Kidney epithelial cell (primary cell): Measurements from ENCODE around the gene PKP4. TPM values are rescaled to one million over a fixed set of nuclear protein-coding genes. Genes with fewer than 3 reads are reported as not detected.

Source experiments
- DNase-seq: peaks from one replicate; pipeline ENCODE4 v3.0.0-alpha.2; 2010; ENCODE audit warnings: low read depth
- H3K27me3 ChIP-seq: 2 replicates; pipeline ENCODE4 v1.6.0; 2011; ENCODE audit warnings: low read length; ENCODE audit not compliant: control insufficient read depth, insufficient read depth
- H3K36me3 ChIP-seq: 2 replicates; pipeline ENCODE4 v1.5.1; 2011; ENCODE audit warnings: low read length; ENCODE audit not compliant: control insufficient read depth, insufficient read depth
- H3K4me3 ChIP-seq: 2 replicates; pipeline ENCODE4 v1.5.1; 2011; ENCODE audit warnings: low read depth, mild to moderate bottlenecking, control low read depth, low read length
- total RNA-seq: library from RNA; depleted of rRNA; stranded (reverse); fragments of >200 nt; gene quantifications from 2 replicates; pipeline ENCODE4 v1.2.3, GENCODE V29; 2015
- TF ChIP-seq, protein P1 (sequence below): IDR thresholded peaks from 2 replicates; pipeline ENCODE4 v1.5.1; 2011; ENCODE audit warnings: mild to moderate bottlenecking, moderate library complexity, low read length, control low read depth, inconsistent platforms; ENCODE audit not compliant: insufficient read depth, poor library complexity, severe bottlenecking

The PKP4 gene
- total RNA-seq, 1 donor from 2014 or later, result 29.4 TPM

DNA sequence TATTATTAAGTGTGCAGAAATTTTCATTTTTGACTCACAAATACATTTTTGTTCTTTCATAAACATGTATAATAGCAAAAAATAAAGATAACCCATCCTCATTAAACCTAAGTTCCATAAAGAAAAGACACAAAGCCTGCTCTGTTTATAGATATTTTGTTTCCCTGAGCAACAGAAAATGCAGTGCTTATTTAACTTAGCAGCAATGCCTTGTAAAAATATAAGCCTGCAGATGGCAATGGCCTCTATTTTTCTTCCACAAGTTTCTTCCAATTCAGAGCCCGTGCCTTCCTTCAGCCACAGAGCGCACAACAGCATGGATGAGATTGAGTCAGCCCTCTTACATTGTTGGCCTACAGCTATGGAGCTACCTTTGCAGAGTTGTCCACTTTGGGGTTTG lies 43.6 kb downstream of the PKP4 start:
- H3K36me3 ChIP-seq, result no peaks in the 10 kb centered on the region
- TF ChIP-seq, protein P1, sequence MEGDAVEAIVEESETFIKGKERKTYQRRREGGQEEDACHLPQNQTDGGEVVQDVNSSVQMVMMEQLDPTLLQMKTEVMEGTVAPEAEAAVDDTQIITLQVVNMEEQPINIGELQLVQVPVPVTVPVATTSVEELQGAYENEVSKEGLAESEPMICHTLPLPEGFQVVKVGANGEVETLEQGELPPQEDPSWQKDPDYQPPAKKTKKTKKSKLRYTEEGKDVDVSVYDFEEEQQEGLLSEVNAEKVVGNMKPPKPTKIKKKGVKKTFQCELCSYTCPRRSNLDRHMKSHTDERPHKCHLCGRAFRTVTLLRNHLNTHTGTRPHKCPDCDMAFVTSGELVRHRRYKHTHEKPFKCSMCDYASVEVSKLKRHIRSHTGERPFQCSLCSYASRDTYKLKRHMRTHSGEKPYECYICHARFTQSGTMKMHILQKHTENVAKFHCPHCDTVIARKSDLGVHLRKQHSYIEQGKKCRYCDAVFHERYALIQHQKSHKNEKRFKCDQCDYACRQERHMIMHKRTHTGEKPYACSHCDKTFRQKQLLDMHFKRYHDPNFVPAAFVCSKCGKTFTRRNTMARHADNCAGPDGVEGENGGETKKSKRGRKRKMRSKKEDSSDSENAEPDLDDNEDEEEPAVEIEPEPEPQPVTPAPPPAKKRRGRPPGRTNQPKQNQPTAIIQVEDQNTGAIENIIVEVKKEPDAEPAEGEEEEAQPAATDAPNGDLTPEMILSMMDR, result no peak
- no peak overlapping the region for H3K4me3 ChIP-seq
- DNase-seq, result no peak
- H3K27me3 ChIP-seq, result no peaks in the 10 kb centered on the region

DNA sequence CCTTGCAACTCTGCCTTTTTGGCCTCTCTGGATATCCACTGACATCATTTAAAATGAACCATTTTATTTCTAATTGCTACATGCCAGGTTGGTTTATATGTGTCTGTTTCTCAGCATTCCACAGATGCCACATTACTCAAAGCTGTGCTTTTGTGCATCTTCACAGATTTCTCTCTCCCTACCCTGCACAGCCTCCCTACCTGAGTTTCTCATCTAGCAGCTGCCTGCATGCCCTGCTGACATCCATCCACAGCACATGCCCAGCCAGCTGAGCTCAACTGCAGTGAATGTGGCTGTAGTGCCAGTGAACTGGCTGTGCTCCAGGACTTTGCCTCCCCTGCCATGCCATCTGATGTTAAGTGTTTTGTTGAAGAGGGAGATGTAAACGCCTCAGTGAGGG lies 44.5 kb downstream of the PKP4 start:
- no peak for DNase-seq
- TF ChIP-seq, protein P1, result no peak
- no peaks in the 10 kb centered on the region for H3K27me3 ChIP-seq
- no peak overlapping the region for H3K4me3 ChIP-seq
- no peaks in the 10 kb centered on the region for H3K36me3 ChIP-seq

DNA sequence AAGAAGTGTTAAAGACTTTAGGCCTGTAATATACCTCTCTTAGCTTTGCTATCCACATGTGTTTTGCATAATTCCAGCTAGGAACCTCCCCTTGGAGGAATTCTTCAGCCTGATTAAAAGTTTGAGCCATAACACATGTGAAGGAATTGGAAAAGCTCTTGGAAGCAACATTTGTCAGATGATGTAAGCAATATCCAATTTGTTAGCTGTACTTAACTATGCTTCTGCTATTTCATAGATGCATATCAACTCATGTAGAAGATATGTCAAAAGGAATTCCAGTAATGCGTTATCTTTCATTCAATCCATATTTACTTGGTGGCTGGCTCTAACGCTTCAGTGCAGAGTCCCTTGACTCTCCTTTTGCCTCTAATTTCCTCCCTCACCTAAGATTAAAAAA lies 46.2 kb downstream of the PKP4 start:
- Histone ChIP-seq H3K36me3 (no peaks in the 10 kb centered on the region), H3K4me3 (no peak overlapping the region), H3K27me3 (no peaks in the 10 kb centered on the region)
- no peak for DNase-seq
- TF ChIP-seq, protein P1, result no peak

DNA sequence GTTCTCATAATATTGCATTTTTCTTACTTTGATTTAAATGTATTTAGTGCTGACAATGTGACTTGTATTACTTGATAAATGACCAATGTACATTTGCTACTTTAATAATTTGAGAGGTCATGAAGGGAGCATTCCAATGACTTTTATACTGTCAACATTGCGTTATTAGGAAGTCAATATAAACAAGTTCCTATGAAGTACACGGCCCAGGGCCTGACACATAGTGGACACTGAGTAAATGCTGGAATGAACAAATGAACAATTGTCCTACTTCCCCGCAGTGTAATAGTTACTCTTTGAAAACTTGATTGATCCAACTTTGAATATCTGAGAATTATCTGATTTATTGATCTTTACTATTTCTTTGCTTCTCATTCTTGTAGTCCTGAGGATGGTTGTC lies 47.3 kb downstream of the PKP4 start:
- Histone ChIP-seq H3K27me3 (no peaks in the 10 kb centered on the region), H3K4me3 (no peak overlapping the region), H3K36me3 (no peaks in the 10 kb centered on the region)
- no peak for DNase-seq
- TF ChIP-seq, protein P1, result no peak

DNA sequence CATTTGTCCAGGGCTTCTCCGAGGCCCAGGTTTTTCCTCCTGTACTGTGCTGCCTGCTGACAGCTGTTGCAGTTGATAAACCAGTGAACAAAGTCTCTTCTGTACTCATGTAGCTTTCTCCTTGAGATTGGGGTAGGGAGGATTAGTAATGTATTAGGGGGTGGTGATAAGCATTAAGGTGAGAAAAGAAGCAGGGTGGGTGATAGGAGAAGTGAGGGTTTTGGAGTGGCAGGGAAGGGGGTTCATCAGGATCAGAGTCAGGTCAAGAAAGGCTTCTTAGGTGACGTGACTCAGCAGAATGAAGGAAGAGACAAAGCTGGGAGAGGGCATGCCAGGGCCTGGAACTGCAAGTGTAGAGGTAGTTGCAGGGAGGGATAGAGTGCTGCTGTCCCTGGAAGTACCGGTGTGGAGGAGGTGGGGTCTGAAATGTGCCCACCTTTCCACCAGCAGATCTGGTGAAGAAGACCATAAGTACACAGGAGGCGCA lies 48.7 kb downstream of the PKP4 start:
- Histone ChIP-seq H3K4me3 (no peak overlapping the region), H3K36me3 (no peaks in the 10 kb centered on the region), H3K27me3 (no peaks in the 10 kb centered on the region)
- TF ChIP-seq, protein P1, result no peak
- DNase-seq, result no peak

DNA sequence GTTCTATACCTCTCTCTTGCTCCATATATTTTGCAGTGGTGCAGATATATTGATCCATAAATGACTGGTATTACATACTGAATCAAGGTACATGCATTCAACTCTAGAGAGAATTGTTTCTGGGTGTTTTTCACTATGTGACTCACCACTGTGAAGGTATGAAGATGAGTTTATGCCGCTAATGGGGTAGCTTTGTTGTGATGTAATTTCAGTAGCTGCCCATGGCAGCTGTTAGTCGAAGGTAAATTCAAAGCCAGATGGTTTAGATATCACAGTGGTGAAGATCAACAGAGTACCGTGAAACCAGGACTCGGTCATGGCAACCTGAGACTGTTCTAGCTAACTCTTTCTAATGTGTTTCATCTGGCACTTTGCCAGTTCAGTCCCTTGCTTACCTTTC lies 50.4 kb downstream of the PKP4 start:
- no peak for DNase-seq
- Histone ChIP-seq H3K36me3 (no peaks in the 10 kb centered on the region), H3K4me3 (no peak overlapping the region), H3K27me3 (no peaks in the 10 kb centered on the region)
- TF ChIP-seq, protein P1, result no peak
